ENCODE results near the gene DHRS7.
A peak's percentile ranks its signal among the peaks of the same experiment; 100 is the strongest.
"Not testable (repeated sequence)": the region's sequence is repeated elsewhere in the genome, so short reads cannot be mapped to it uniquely, and the experiment has no call there.

DHRS7 gene

GRCh38 chr14:60116181-60116580 lies 49.0 kb downstream of the DHRS7 start:
- no peak for DNase-seq

GRCh38 chr14:60114881-60115280 lies 50.3 kb downstream of the DHRS7 start:
- no peak for DNase-seq

GRCh38 chr14:60111732-60112131 lies 53.5 kb downstream of the DHRS7 start:
- DNase-seq = no peak

GRCh38 chr14:60107477-60107876 lies 57.7 kb downstream of the DHRS7 start:
- DNase-seq = no peak

GRCh38 chr14:60106339-60106738 lies 58.9 kb downstream of the DHRS7 start:
- no peak for DNase-seq

- no peak for DNase-seq
These were observed 62.8 kb downstream of the DHRS7 start for GRCh38 chr14:60102389-60102788.

- no peak for DNase-seq
These were observed 63.4 kb downstream of the DHRS7 start for GRCh38 chr14:60101786-60102185.

- not testable (repeated sequence) for DNase-seq
These were observed 65.3 kb downstream of the DHRS7 start for GRCh38 chr14:60099855-60100254.

- no peak for DNase-seq
These were observed 67.2 kb downstream of the DHRS7 start for GRCh38 chr14:60097974-60098373.

- DNase-seq = no peak
These were observed 69.3 kb downstream of the DHRS7 start for GRCh38 chr14:60095781-60096450.

- no peak for DNase-seq
These were observed 70.0 kb downstream of the DHRS7 start for GRCh38 chr14:60095231-60095630.

- peak; percentile 21 for DNase-seq
These were observed 70.8 kb downstream of the DHRS7 start for GRCh38 chr14:60094306-60094897.

Data from CD4-positive, alpha-beta T cell treated with Interleukin-21 for 1 hour (primary cell).